Measurements from ENCODE around the gene COL2A1.

Gene COL2A1

DNA sequence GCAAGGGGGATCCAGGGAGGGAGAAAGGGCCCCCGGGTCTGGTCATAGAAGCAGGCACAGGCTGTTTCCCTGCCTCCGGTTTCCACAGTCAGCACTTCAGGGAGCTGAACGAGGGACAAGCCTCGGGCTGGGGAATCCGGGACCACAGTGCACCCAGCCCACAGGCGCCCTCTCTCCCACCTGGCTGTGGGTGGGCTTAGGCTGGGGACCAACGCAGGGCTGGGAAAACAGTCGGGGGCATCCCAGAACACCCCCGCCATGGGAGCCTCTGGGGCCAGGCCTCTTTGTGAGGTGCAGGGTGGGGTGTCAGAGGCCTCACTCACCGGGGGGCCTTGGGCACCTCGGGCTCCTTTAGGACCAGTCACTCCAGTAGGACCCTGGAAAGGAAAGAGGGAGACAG lies 24.6 kb downstream of the COL2A1 start:
- no peak for DNase-seq (ENCODE audit: low read depth in 2 of 2)
- no peak for TF ChIP-seq CTCF (IDR thresholded peaks at IDR 0.05; ENCODE audit: low read depth, low read length)
- H3K4me3 ChIP-seq (replicated peaks in 1 of 2; ENCODE audit: low read depth in 2 of 2, low read length in 2 of 2), result no peak overlapping the region

- DNase-seq (ENCODE audit: low read depth in 2 of 2), result no peak
- TF ChIP-seq CTCF (IDR thresholded peaks at IDR 0.05; ENCODE audit: low read depth, low read length), result no peak
- H3K4me3 ChIP-seq (replicated peaks in 1 of 2; ENCODE audit: low read depth in 2 of 2, low read length in 2 of 2), result no peak overlapping the region
Observed at GRCh38 chr12:47979166-47979565, 25.1 kb downstream of the COL2A1 start.

DNA sequence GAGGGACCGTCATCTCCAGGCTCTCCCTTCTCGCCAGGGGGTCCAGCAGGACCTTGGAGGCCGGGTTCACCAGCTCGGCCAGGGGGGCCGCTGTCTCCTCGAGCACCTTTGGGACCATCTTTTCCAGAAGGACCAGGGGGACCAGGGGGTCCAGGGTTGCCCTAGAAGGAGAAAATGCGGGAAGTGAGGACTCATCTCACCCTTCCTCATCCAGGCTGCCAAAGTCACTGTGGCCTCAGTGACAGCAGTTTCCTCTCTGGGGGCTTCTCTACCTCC lies 25.7 kb downstream of the COL2A1 start:
- TF ChIP-seq CTCF (IDR thresholded peaks at IDR 0.05; ENCODE audit: low read depth, low read length), result no peak
- no peak overlapping the region for H3K4me3 ChIP-seq (replicated peaks in 1 of 2; ENCODE audit: low read depth in 2 of 2, low read length in 2 of 2)
- no peak for DNase-seq (ENCODE audit: low read depth in 2 of 2)

DNA sequence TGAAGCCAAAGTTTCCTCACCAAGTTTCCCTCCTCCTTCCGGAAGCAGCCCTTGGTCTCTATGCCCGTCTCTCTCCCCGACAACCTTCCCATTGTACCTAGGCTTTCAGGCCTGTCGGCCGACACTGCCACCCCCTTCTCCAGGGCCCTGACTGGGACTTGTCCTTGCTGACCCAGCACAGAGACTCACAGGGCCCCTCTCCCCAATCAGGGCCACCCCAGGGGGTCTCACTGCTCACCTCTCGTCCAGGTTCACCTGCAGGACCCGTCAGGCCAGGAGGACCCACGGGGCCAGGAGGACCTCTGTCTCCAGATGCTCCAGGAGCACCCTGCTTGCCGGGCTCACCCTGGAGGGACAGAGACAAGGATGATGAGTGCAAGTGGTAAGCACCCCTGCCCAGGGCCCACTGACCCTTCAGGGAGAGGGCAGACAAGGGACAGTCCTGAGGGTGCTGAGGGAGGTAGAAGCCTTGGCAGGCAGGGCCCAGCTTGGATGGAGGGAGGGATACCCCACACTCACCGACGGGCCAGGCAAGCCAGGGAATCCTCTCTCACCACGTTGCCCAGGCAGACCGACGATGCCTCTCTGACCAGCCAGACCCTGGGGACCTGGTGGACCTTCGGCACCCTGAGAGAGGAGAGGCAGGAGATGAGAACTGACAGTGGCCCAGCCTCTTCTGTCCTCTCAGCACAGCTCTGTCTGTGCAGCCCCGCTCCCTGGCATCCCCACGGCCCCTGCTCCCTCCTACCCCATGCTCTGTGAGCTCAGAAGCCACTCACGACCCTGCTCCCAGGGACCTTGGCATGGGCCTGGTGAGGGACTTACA lies 26.3 kb downstream of the COL2A1 start:
- no peak for DNase-seq (ENCODE audit: low read depth in 2 of 2)
- TF ChIP-seq CTCF (IDR thresholded peaks at IDR 0.05; ENCODE audit: low read depth, low read length), result no peak

GRCh38 chr12:47977046-47977771 lies 27.1 kb downstream of the COL2A1 start:
- no peak for DNase-seq (ENCODE audit: low read depth in 2 of 2)
- TF ChIP-seq CTCF (IDR thresholded peaks at IDR 0.05; ENCODE audit: low read depth, low read length), result no peak
- no peak overlapping the region for H3K4me3 ChIP-seq (replicated peaks in 1 of 2; ENCODE audit: low read depth in 2 of 2, low read length in 2 of 2)

More for the DNA sequence above, 26.3 kb downstream of the COL2A1 start:
- no peak overlapping the region for H3K4me3 ChIP-seq (replicated peaks in 1 of 2; ENCODE audit: low read depth in 2 of 2, low read length in 2 of 2)

- TF ChIP-seq CTCF (IDR thresholded peaks at IDR 0.05; ENCODE audit: low read depth, low read length), result no peak
- no peak for DNase-seq (ENCODE audit: low read depth in 2 of 2)
- no peak overlapping the region for H3K4me3 ChIP-seq (replicated peaks in 1 of 2; ENCODE audit: low read depth in 2 of 2, low read length in 2 of 2)
Observed at GRCh38 chr12:47975816-47976215, 28.5 kb downstream of the COL2A1 start.
